Heart right ventricle (tissue), 16 donors: Measurements from ENCODE around the gene LILRB3. TPM values are rescaled to one million over a fixed set of nuclear protein-coding genes. Genes with fewer than 3 reads are reported as not detected.
"Not testable (repeated sequence)": the region's sequence is repeated elsewhere in the genome, so short reads cannot be mapped to it uniquely, and the experiment has no call there.

ENCODE experiments used
- ATAC-seq, 8 donors: fragments of 200-7000 bp; cut with Tn5 transposase; one replicate each; pipeline ENCODE4 v1.9.1; 2020; ENCODE audit warnings: mild to moderate bottlenecking in 8 of 8, moderate library complexity in 8 of 8, moderate number of reproducible peaks in 1 of 8
- DNase-seq, 2 donors: peaks; one replicate each; pipeline ENCODE4 v3.0.0-alpha.2; 2020
- H3K27ac ChIP-seq, 10 donors: fragments of 200-600 bp; sonication (generic) in 2 of 10; one replicate each; pipeline versions ENCODE4 v1.5.0 to v1.8.0; 2020 to 2022; ENCODE audit warnings: mild to moderate bottlenecking in 3 of 10
- H3K27me3 ChIP-seq, 7 donors: fragments of 200-600 bp; one replicate each; pipeline ENCODE4 v1.8.0; 2021 to 2022; ENCODE audit warnings: mild to moderate bottlenecking in 2 of 7
- H3K36me3 ChIP-seq, 9 donors: fragments of 200-600 bp; sonication (generic) in 1 of 9; one replicate each; pipeline versions ENCODE4 v1.5.0 to v1.8.0; 2020 to 2022; ENCODE audit warnings: mild to moderate bottlenecking in 2 of 9
- H3K4me1 ChIP-seq, 9 donors: fragments of 200-600 bp; sonication (generic) in 1 of 9; one replicate each; pipeline versions ENCODE4 v1.5.0 to v1.8.0; 2020 to 2022; ENCODE audit warnings: mild to moderate bottlenecking in 4 of 9
- H3K4me3 ChIP-seq, 10 donors: fragments of 200-600 bp; sonication (generic) in 2 of 10; one replicate each; pipeline versions ENCODE4 v1.5.0 to v1.8.0; 2020 to 2022; ENCODE audit warnings: mild to moderate bottlenecking in 7 of 10, moderate library complexity in 2 of 10
- H3K9me3 ChIP-seq, 11 donors: fragments of 200-600 bp in 10 of 11; sonication (generic) in 2 of 11; one replicate each; pipeline versions ENCODE4 v1.5.0 to v1.8.0; 2013 to 2022; ENCODE audit warnings: mild to moderate bottlenecking in 2 of 11, control low read depth in 1 of 11, moderate library complexity in 1 of 11
- WGBS, 2 donors: extraction: QIAGEN DNeasy Blood & Tissue Kit; methylation state at CpG; one replicate each; pipeline ENCODE4 v1.1.7; 2013; ENCODE audit warnings: inconsistent platforms in 1 of 2; 5-methylcytosine and 5-hydroxymethylcytosine counted together
- intact Hi-C, 10 donors: fragments of 100-400 bp; cut with DNase I; formaldehyde crosslinking; loops; one replicate each; pipeline versions ENCODE4 v1.11.1 to v1.14.2; 2022
- long read RNA-seq, 3 donors: library from polyadenylated mRNA; unstranded; transcript quantifications; one replicate each; pipeline ENCODE4 v2.0.0, GENCODE V29; 2020 to 2021
- polyA plus RNA-seq, 2 donors: library from polyadenylated mRNA; stranded (reverse); fragments of 200-250 nt; gene quantifications; one replicate each; pipeline ENCODE4 v1.2.3, GENCODE V29; 2013
- total RNA-seq, 10 donors: library from RNA; stranded (reverse); fragmentation: NEBNext Ultra II Directional in 3 of 10; extraction: Animal tissue kit (Norgen Biotek cat#: 25700) in 3 of 10; gene quantifications; one replicate each; pipeline versions ENCODE4 v1.2.1 to v1.2.4, GENCODE V29; 2021 to 2023
- TF ChIP-seq, protein P1 (sequence below), 9 donors: fragments of 200-600 bp; sonication (generic) in 2 of 9; IDR thresholded peaks; one replicate each; pipeline versions ENCODE4 v1.5.0 to v1.8.0; 2021 to 2022; ENCODE audit warnings: antibody characterized with exemption in 9 of 9, mild to moderate bottlenecking in 5 of 9, moderate library complexity in 1 of 9
- donor health status: Arrhythmogenic right ventricular cardiomyopathy.
- donor health status: ischemic (EF 13 %, LVEDD 7.1; RV severe dilation, severe dysfunction).
- donor health status: healthy with polysubstance abuse.
- donor health status: DM: no; HTN: yes; CAD: no.
- donor health status: DM: no; HTN: no; CAD: no.
- donor health status: ischemic (EF 25% LVEDD 6.9; RV normal size, moderate dysfunction).
- donor health status: ischemic (EF 25% LVEDD 5.7; RV mildly dilated, moderate dysfunction).
- donor health status: healthy.
- donor health status: DM: yes; HTN: yes; CAD: no.
- donor health status: Ischemic cardiomyopathy.
- donor health status: ischemic (EF 35%, LVEDD 5.7; RV mildly dilated, moderate dysfunction).
- donor health status: nonischemic (EF 11% LVEDD 7.7; RV severe dilation, severe dysfunction).
- donor health status: DM: yes; HTN: yes; CAD: no.
- donor health status: PGD.
- donor health status: ischemic (EF 29% LVEDD 5.4; RV normal size, mild dysfunction).
- donor health status: nonischemic (EF 23%, LVEDD 6.1; RV moderate dilation, normal function).

LILRB3 gene
- 10 to 100 TPM in 1 of 10 donors, 1 to 10 TPM in 6, under 1 TPM in 3; 0.71 to 18.3 (median 2.0) TPM for total RNA-seq
- polyA plus RNA-seq, result 1 to 10 TPM; 2.5 TPM
- long read RNA-seq, donor 1, partial matches to known transcripts, result 1 of 2 reads
- long read RNA-seq, donor 1, other reads (novel, unspliced or antisense), result 1 of 2 reads
- long read RNA-seq, donor 2, partial matches to known transcripts, result 0 of 1 reads
- long read RNA-seq, donor 2, other reads (novel, unspliced or antisense), result 1 of 1 reads
- long read RNA-seq, donor 3, partial matches to known transcripts, result 0 of 1 reads
- long read RNA-seq, donor 3, other reads (novel, unspliced or antisense), result 1 of 1 reads

DNA sequence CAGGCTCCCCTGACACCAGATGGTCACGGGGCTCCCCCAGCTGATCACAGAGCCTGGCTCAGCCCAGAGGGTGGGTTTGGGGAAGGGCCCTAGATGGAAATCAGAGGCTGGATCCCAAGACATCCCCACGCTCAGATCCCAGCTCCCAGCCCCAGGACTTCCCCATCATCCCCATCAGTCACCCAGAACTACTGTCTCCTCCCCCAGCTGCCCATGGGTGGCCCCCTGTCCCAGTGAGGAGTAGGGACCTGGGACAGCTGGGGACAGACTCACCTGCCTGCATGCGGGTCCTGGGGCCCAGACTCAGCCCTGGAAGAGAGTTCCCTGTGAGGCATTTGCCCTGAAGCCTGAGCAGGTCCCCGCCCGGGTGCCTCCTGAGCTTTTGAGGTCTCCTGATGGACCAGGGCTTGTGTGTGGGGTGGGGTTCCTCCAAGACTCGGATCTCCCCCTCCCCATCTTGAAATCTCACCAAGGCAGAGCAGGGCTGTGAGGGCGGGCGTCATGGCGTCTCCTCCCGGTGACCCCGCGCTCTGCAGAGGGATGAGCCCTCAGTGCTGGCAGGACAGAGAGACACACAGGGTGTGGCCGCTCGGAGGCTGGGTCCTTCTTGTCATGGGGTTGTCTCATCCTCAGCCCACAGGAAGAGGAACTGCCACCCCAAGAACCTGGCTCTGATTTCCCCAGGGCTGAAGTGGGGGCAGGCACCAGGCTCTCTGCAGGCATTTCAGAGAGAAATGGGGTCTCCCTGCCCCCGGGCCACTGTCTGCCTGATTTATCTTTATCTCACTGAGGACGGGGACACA lies at the start of gene LILRB3:
TSS of gene LILRB3 (minus strand) at position 534 of the 803 bp plus-strand sequence. CDS start at position 503, 31 bp downstream.
- intact Hi-C loops, result loop anchor here in 3 of 10 donors (2.0 kb wide), 2 partner anchors 22 to 24 kb away; no protein-coding TSS in a partner anchor
- peak within 1 kb of the TSS in 3 of 10 donors; percentile 31 to 91 (median 70) for H3K27ac ChIP-seq
- peak in 1 of 2 donors; percentile 31 for DNase-seq
- WGBS, 2 donors, result 62 to 63% methylated on average over 13 to 16 of the region's 16 CpGs
- H3K36me3 ChIP-seq, result peaks cover 0 to 17% (median 0%) of the 10 kb centered on the region in 9 donors
- ATAC-seq, result peak; percentile 52 to 83 (median 70)
- peak within 1 kb of the TSS in 6 of 10 donors; percentile 2 to 51 (median 23) for H3K4me3 ChIP-seq
- H3K27me3 ChIP-seq, result peaks cover 0 to 43% (median 23%) of the 10 kb centered on the region in 7 donors
- H3K9me3 ChIP-seq, result not testable (repeated sequence)
- H3K4me1 ChIP-seq, result peaks cover 0 to 14% (median 0%) of the 10 kb centered on the region in 9 donors

DNA sequence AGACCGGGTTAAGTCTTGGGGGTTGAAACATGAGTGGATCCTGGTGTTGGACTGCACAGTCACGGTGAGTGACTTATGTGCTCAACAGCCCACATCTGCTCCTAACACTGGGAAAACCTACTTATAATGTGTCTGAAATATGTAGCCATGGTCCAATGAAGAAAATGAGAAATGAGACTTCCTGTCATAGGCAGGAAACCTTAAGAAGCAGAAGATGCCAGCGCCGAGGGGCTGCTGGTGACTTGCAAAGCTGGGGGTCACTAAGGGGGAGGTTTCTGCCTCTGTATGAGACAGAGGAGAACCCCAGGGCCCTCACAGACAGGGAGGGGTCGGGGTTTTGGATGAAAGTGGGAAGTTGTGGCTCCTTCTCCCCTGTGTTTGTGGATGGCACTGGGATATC lies 49.4 kb upstream of the LILRB3 start:
- peak overlapping the region in 1 of 10 donors; percentile 65 for H3K27ac ChIP-seq
- H3K4me1 ChIP-seq, intact Hi-C loops, DNase-seq, H3K4me3 ChIP-seq, H3K9me3 ChIP-seq: not testable (repeated sequence)
- peak in 3 of 8 donors; percentile 15 to 33 (median 33) for ATAC-seq
- WGBS, 2 donors, result 64 to 69% methylated on average over 5 of the region's 5 CpGs
- peaks cover 0 to 11% (median 0%) of the 10 kb centered on the region in 9 donors for H3K36me3 ChIP-seq
- H3K27me3 ChIP-seq, result peaks cover 0 to 31% (median 3%) of the 10 kb centered on the region in 7 donors

DNA sequence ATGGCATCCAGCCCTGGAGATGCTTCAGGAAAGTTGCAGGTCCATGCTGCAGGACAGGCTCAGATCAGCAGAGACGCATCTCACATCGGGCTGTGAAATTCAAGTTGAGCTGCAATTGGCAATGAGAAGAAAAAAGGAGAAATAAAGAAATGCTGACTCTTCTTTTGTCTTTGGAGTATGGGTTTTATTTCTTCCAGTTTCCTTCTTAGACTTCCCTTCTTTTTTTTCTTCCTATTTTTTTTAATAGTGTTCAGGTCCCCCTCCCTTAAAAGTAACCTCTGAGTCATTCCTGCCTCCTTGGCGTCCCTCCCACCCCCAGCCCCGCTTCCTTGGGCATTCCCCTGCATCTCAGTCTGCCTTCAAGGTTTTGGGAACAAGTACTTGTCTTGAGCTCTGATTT lies 48.8 kb upstream of the LILRB3 start:
- H3K36me3 ChIP-seq, H3K4me1 ChIP-seq, intact Hi-C loops, H3K9me3 ChIP-seq, DNase-seq: not testable (repeated sequence)
- peak overlapping the region in 1 of 10 donors; percentile 73 for H3K27ac ChIP-seq
- WGBS, 2 donors, result 53 to 65% methylated on average over 3 to 4 of the region's 4 CpGs
- peaks cover 0 to 27% (median 0%) of the 10 kb centered on the region in 7 donors for H3K27me3 ChIP-seq
- ATAC-seq, result peak; percentile 27 to 68 (median 51)
- H3K4me3 ChIP-seq, result peak overlapping the region in 1 of 10 donors; percentile 14

DNA sequence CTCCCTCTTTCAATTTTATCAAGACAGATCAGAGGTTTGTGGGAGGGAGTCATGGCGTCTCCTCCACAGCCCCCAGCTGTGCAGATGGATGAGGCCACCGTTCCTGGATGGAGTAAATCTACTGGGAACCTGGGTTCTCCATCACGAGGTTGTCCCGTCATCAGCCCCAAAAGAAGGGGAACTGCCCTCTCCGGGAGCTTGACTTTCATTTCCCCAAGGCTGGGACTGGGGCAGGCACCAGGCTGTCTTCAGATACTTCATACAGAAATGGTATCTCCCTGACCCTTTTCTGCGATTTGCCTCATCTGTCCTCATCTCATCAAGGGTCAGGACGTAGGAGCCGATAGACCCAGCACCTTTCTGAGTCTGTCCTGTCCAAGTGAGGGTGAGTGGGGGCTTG lies 48.3 kb upstream of the LILRB3 start:
- Histone ChIP-seq H3K36me3 (peaks cover 0 to 6% (median 0%) of the 10 kb centered on the region in 9 donors), H3K4me3 (peak overlapping the region in 1 of 10 donors; percentile 14), H3K4me1 (peaks cover 0 to 11% (median 0%) of the 10 kb centered on the region in 9 donors), H3K27ac (peak overlapping the region in 1 of 10 donors; percentile 73), H3K27me3 (peaks cover 0 to 27% (median 0%) of the 10 kb centered on the region in 7 donors), H3K9me3 (no peaks in the 10 kb centered on the region)
- intact Hi-C loops, result no loop called here
- peak in 1 of 2 donors; percentile 38 for DNase-seq
- peak; percentile 34 to 82 (median 76) for ATAC-seq
- TF ChIP-seq, protein P1, sequence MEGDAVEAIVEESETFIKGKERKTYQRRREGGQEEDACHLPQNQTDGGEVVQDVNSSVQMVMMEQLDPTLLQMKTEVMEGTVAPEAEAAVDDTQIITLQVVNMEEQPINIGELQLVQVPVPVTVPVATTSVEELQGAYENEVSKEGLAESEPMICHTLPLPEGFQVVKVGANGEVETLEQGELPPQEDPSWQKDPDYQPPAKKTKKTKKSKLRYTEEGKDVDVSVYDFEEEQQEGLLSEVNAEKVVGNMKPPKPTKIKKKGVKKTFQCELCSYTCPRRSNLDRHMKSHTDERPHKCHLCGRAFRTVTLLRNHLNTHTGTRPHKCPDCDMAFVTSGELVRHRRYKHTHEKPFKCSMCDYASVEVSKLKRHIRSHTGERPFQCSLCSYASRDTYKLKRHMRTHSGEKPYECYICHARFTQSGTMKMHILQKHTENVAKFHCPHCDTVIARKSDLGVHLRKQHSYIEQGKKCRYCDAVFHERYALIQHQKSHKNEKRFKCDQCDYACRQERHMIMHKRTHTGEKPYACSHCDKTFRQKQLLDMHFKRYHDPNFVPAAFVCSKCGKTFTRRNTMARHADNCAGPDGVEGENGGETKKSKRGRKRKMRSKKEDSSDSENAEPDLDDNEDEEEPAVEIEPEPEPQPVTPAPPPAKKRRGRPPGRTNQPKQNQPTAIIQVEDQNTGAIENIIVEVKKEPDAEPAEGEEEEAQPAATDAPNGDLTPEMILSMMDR (IDR thresholded peaks at IDR 0.05), result no peak
- 71 to 77% methylated on average over 8 of the region's 8 CpGs for WGBS, 2 donors

DNA sequence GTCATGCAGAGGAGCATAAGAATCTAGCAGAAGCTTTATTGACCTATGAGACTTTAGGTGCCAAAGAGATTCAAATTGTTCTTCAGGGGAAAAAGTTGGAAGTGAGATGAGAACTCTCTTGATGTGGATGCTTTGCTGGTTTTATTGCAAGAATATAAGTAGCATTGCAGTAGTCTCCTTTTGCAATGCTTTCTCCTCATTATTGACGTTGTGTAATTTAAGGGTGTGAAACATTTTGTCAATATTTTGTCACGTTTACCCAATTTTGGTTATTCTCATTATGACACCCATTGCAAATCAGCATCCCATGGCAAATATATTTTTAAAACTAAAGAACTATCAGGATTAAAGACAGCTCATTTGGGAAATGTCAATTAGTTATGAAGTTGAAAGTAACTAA lies 46.1 kb upstream of the LILRB3 start:
- TF ChIP-seq, protein P1 (IDR thresholded peaks at IDR 0.05), result no peak

More for the DNA sequence above, 46.1 kb upstream of the LILRB3 start:
- Histone ChIP-seq H3K9me3 (no peaks in the 10 kb centered on the region), H3K36me3 (no peaks in the 10 kb centered on the region), H3K4me1 (peaks cover 0 to 14% (median 0%) of the 10 kb centered on the region in 9 donors), H3K27me3 (peaks cover 0 to 16% (median 9%) of the 10 kb centered on the region in 7 donors), H3K4me3 (no peak overlapping the region), H3K27ac (no peak overlapping the region)
- whole genome bisulfite sequencing, 2 donors, result 65% methylated on average over 2 of the region's 2 CpGs
- DNase-seq (no peak), ATAC-seq (no peak)
- intact Hi-C loops, result no loop called here
